GM19238 (cell line): ENCODE measurements around the gene LOC101059915.
"Not testable (repeated sequence)": the region's sequence is repeated elsewhere in the genome, so short reads cannot be mapped to it uniquely, and the experiment has no call there.

Experiments
- DNase-seq: peaks from one replicate; pipeline ENCODE4 v3.0.0; 2011; ENCODE audit warnings: low spot score; ENCODE audit not compliant: insufficient read length

Gene LOC101059915

DNA sequence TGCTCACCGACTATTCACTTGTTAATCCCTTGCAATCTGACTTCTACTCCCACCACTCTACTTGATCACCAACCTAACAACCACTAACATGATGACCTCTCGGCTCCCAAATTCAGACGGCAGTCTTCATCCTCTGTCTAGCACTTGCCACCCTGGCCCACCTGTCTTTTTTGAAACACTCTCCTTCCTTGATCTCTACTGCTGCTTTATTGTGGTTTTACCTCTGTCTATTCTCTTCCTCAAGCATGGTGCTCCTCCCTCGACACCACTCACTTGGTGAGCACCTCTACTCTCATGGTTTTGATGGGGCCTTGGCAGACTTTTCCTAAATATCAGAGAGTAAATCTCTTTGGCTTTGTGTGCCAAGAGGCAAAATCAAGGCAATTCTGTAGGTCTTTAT, 27.3 kb upstream of the LOC101059915 start:
- DNase-seq, result no peak

DNA sequence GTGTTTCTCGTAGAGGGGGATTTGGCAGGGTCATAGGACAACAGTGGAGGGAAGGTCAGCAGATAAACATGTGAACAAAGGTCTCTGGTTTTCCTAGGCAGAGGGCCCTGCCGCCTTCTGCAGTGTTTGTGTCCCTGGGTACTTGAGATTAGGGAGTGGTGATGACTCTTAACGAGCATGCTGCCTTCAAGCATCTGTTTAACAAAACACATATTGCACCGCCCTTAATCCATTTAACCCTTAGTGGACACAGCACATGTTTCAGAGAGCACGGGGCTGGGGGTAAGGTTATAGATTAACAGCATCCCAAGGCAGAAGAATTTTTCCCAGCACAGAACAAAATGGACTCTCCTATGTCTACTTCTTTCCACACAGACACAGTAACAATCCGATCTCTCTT, 22.9 kb upstream of the LOC101059915 start:
- DNase-seq, result not testable (repeated sequence)

DNA sequence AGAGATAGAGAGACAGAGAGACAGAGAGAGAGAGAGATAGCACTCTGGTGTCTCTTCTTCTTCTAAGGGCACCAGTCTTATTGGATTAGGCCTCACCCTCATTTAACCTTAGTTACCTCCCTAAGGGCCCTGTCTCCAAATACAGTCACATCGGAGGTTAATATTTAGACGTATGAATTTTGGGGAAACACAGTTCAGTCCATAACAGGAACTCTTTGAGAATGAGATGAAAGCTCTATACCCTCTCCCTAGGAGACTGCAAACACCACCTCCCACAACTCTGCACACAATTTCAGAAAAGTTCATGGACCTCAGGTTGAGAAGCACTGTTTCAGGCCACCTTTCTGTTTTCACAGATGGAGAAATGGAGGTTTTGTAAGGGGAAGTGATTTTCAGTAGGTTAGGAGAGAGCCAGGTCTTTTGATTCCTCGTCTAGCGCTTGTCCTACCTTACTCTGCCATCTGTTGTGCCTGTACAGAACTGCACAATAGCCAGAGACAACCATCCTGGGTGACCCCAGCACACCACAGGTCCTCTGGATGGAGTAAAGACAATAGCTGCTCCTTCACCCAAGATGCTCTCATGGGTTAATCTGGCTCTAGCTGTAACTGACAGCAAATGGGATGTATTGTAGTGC, 16.9 kb upstream of the LOC101059915 start:
- DNase-seq, result no peak

DNA sequence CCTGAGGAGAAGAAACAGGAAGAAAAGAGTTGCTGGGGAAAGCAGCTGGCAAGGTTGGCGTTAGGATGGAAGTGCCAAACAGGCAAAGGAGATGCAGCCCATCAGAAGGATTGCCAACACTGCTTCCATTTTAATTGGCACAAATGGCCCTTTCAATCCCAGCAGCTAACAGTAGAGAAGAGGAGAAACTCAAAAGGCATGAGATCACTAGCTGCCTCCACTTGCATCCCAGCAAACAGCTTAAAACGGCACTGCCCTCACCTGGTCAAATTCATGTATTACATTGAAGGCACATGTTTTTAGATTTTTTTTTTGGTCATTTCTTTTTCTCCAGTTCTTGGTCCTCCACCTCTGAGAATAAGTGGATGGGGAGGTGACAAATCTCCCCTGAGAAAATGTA, 14.9 kb upstream of the LOC101059915 start:
- no peak for DNase-seq

DNA sequence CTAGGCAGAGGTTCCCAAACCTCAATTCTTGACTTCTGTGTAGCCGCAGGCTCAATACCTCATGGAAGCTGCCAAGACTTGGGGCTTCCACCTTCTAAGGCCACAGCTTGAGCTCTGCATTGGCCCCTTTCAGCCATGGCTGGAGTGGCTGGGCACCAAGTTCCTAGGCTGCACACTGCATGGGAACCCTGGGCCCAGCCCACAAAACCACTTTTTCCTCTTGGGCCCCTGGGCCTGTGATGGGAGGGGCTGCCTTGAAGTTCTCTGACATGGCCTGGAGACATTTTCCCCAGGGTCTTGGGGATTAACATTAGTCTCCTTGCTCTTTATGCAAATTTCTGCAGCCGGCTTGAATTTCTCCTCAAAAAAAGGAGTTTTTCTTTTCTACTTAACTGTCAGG, 14.0 kb upstream of the LOC101059915 start:
- DNase-seq, result no peak

DNA sequence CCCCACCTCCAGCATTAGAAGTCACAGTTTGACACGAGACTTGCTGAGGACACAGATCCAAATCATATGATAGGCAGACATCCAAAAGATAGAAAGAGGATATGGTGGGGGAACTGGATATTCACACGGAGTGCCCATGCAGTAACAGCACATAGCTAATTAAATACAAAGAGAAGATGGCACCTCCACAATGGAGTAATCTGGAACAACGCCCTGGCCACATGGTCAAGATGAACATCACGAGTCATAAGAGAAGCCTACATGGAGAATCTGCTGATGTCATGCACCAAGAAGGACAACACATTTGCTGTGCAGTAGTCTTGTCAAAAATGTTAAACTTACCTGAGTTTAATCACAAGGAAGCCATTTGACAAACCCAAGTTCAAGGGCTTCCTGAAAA, 10.1 kb upstream of the LOC101059915 start:
- no peak for DNase-seq

DNA sequence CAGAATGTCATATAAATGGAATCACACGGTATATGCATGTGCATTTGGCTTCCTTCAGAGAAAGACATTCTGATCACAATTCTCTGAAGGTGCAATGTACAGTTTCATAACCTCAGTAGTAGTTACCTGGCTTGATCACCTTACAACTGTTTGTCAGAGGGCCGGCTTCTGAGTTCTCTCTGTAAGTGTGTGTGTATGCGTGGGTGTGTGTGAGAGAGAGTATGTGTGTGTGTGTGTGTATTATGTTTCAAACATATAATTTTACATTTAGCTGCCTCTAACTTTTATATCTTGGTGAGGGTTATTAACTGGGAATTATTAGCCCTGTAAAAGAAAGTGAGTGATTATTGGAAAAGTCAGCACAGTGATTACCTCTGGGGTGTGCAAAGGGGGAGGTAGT, 8.0 kb upstream of the LOC101059915 start:
- no peak for DNase-seq

DNA sequence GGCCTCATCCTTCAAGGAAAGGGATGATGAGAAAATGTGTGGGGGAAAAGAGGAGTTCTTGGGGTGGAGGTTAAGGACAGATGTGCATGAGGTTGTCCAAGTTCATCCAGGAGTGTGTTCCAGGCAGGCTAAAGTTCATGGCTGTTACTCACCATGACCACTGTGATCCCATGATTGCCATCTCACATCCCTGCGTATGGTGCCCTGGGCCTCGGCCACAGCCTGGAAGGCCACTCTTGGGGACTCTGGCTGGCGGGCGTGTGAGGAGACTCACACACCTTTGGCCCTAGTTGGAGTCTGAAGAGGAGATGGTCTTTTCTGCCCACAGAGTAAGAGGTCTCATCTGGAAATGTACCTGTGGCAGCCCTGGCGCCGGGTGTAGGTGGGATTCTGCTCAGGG, 7.4 kb upstream of the LOC101059915 start:
- no peak for DNase-seq

DNA sequence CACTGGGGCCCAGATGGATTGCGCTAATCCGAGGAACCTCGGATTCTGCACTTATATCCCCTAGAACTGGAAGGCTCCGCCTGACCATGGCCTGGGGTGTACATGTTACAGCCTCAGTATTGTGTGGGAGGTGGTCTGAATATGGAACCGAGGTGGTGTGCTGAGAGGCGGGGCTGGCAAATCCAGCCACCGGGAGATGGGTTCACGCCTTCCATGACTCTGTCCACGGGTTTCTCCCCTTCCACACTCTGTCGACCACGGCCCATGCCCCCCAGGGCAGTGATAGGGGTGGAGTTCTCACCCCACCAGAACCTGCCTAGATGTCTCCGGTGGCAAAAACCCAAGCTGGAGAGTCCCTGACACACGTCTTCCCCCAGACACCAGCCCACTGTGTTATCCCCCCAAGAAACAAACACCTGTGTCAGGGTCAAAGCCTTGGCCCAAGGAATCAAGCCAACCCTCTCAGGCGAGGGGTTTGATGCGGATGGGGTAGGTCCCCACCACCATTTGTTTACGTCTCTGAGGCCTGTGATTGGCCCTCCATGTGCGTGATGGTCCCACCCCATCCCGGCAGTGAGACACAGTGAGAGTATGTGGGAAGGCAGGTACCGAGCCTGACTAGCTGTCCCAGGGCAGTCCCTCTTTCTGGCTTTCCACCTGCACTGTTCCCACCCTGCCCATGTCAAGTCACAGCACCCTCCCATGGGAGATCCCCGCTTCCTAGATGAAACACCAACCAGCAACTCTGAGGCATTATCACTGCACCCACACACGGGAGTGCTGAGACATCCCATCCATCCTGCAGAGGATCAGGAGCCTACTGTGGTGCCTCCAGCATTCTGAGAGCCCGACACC, 6.6 kb upstream of the LOC101059915 start:
- DNase-seq, result no peak

DNA sequence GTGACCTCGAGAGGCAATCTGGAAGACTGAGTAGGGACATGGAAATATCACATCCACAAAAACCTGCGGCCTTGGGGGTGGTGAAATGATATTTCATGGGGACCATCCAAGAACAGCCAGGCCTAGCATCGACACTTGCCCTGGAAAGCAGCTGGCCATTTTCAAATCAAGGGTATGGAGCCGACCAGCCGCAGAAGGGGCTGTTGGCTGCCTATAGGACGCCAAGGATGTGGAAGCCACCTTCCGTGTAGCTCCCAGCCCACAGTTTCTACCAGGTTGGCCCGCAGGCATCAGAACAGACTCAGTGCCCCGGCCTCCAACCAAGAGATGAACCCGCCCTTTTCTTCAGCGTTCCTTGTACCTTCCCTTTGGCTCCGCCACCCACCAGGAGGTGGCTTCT, 5.4 kb upstream of the LOC101059915 start:
- no peak for DNase-seq

DNA sequence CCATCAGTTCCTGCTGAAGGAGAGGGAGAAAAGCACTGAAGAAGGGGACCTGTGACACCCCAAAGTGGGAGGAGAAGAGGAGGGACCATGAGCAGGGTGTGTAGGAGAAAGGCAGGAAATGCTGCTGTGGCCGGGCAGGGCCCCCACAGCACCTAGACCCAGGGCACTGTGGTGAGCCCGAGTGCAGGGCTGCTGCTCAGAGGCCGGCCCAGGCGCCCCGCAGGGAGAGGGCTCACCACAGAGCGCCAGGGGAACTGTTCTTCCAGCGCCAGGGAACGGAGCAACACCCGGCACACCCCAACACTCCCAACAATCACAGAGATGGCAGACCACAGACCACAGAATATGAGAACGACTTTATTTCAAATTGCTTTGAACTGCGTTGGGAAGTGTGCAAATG, 4.7 kb upstream of the LOC101059915 start:
- DNase-seq, result not testable (repeated sequence)

DNA sequence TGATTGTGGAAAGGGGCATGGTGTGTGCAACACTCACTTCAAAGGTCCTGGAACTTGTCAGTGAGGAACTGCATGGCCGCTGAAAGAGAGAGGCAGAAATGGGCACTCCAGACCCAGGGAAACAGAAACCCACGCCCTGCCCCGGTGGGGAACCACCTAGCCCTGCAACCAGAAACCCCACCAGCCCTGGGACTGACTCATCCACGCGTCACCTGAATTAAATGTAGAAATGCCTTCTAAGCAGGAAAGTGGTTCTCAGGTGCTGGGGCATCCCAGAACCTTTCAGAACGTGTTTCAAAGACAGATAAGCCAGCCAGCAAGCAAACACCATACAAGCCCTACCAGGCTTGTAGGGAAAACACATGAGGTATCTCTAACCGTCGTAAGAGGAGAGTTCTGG, 4.1 kb upstream of the LOC101059915 start:
- DNase-seq, result not testable (repeated sequence)

DNA sequence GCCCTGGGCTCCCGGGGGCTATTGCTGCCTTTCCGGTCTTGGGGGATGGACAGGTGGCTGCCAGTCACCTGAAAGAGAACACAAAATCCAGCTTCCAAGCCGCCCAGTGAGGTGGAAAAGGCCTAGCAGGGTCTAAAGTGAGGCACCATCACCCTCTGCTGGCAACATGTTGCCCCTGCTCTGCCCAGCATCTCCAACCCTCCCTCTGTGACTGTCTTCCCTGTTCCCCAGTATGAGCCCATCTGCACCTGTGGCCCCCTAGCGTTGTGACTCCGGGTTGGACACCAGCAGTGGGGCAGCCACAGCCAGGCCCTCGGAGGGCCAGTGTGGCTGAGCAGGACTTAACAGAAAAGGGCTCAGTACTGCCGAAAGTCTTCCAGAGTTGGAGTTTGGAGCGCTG, 3.1 kb upstream of the LOC101059915 start:
- not testable (repeated sequence) for DNase-seq

DNA sequence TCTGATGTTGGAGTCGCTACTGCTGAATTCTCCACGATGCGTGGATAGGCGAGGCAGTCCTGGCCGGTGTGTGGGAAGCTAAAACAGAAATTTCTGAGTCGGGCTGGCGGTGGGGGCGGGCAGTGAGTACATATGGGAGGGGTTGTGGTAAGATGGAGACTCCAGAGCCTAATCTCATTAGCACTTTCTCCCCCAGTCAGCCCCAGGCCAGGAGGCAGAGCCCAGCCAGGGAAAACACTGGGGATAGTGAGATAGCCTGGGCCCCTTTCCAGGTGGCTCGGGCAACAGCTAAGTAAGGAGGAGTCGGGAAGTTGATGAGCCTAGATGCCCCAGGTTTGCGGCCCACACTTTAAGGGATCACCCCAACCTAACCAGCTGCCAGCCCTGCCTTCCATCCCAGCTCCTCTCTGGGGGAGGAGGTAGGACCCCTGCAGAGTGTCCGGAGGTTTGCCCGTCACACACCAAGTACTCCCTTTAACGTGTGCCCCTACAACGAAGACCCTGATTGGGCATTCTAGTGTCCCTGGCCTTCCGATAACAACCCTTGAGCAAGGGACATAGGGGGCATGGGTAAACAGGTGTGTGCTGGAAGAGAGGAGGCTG, 2.4 kb upstream of the LOC101059915 start:
- no peak for DNase-seq

DNA sequence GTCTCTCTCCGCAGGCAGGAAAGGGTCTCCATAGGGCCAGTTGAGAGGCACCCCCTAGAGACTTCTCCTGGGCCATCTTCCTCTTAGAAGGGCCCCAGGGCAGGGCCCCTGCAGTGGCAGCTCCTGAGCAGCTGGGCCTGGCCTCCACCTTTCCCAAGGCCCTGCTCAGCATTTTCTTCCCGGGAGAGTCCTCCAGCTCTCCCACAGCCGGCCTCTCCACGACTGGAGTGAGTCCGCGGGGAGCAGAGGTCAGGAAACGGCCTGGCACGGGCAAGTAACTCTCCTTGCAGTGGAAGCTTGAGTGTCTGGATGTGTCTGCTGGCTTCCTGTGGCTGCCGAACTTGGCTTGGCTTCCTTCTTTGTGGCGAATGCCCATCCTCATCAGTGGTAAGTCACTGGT, 1.6 kb upstream of the LOC101059915 start:
- no peak for DNase-seq

DNA sequence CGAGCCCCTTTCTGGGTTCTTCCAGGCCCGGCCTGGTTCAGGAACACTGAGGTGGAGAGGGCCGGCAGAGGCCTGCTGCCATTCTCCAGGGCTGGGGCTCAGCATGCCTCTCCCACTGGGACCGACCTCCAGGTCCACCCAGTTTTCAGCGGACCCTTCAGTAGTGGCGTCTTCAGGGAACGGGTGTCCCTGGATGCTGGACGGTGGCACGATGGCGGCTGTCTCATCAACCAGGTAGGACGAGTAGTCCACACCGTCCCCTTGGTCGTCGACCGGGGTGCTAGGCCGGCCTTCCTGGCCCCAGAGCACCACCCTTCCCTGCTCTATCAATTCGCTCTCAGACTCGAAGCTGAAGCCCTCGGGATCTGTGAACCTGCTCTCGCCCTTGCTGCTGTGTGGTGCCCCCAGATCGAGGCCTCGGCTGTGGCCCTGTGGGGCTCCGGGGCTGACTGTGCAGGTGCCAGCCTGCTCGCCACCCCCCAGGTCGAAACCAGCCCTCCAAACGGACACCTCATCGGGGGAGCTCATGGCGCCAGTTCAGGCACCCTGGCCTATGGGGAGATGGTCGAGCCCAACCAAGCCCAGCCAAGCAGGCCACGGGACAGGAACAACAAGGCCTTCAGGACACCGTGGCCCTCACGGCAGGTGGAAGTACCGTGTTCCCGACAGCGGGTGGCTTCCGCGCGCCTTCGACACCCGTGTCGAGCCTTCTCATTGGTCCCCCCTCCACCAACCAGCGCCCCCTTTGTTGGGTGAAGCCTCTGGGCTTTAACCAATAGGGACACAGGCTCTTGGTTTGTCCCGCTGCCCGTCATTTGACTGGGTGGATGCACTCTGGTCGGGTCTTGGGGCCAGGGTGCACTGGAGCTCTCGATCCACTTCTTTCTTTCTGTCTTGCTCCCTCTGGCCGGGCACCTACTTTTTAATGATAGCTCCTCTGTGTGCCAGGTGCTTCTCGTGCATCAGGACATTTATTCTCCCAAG, 814 bp upstream of the LOC101059915 start:
- no peak for DNase-seq

DNA sequence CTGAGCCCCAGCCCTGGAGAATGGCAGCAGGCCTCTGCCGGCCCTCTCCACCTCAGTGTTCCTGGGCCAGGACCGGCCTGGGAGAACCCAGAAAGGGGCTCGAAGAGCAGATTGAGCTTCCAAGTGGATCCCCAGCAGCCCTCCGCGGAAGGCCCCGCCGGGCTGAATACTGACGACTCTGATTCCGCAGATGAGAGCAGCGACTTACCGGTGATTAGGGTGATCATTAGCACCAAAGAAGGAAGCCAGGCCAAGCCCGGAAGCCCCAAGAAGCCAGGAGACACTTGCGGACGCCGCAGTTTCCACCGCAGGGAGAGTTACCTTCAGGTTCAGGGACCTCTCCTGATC, 876 bp downstream of the LOC101059915 start:
- no peak for DNase-seq

DNA sequence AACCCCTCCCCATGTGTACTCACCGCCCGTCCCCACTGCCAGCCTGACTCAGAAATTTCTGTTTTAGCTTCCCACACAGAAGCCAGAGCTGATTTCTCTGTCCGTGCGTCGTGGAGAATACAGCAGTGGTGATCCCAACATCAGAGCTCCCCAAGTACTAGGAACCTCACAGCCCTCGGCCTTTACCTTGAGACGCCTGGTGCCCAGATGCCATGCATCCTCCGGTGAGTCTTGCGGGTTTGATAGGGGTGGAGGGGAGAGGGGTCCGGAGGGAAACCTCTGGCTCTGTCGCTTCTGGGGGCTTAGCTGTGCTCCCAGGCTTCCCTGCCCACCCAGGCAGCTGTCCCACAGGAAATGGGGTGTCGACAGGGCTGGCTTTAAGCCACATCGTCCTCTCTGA, 2.1 kb downstream of the LOC101059915 start:
- no peak for DNase-seq

DNA sequence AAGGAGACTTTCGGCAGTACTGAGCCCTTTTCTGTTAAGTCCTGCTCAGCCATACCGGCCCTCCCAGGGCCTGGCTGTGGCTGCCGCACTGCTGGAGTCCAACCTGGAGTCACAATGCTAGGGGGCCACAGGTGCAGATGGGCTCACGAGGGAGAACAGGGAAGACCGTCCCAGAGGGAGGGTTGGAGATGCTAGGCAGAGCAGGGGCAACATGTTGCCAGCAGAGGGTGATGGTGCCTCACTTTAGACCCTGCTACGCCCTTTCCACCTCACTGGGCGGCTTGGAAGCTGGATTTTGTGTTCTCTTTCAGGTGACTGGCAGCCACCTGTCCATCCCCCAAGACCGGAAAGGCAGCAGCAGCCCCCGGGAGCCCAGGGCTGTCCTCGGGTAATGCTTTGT, 2.6 kb downstream of the LOC101059915 start:
- DNase-seq, result not testable (repeated sequence)

DNA sequence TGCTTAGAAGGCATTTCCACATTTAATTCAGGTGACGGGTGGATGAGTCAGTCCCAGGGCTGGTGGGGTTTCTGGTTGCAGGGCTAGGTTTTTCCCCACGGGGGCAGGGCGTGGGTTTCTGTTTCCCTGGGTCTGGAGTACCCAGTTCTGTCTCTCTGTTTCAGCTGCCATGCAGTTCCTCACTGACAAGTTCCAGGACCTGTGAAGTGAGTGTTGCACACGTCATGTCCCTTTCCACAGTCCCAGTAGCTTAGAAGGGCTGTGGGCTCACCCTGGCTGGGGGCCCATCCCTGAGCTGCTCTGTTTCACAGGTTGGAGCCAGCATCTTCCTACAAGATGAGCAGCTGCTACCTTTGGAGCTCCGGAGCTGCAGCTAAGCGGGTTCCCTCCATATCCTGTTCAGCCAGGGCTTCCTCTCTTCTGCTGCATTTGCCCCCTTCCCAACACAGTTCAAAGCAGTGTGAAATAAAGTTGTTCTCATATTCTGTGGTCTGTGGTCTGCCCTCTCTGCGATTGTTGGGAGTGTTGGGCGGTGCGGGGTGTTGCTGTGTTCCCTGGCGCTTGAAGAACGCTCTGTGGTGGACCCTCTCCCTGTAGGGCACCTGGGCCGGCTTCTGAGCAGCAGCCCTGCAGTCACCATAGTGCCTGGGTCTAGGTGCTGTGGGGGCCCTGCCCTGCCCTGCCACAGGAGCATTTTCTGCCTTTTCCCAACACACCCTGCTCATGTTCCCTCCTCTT, 3.9 kb downstream of the LOC101059915 start:
- no peak for DNase-seq

DNA sequence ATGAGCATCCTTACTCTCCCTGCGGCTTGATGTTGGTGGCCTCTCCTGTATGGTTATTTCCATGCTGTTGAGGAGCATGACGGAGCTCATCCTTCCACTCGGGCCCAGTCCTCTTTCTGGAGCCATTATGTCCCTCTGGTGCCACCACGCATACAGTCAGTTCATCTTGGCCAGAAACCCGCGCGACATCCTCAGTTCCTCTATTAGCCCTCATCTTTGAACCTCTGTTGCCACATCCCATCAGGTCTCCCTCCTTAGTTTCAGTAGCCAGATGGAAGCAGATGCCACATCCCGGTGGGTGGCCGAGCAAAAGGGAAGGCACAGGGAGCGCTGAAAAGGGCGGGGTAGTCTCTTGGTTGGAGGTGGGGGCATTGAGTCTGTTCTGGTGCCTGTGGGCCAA, 4.6 kb downstream of the LOC101059915 start:
- no peak for DNase-seq
